GM18868 (cell line): ENCODE results near the gene DNAJC7.
"Not testable (repeated sequence)": the region's sequence is repeated elsewhere in the genome, so short reads cannot be mapped to it uniquely, and the experiment has no call there.

ENCODE experiments used
- ATAC-seq: cut with Tn5 transposase; IDR thresholded peaks from one replicate; pipeline ENCODE4 v1.9.1; 2021; ENCODE audit warnings: mild to moderate bottlenecking, moderate library complexity; ENCODE audit not compliant: unreplicated experiment

DNAJC7 gene

DNA sequence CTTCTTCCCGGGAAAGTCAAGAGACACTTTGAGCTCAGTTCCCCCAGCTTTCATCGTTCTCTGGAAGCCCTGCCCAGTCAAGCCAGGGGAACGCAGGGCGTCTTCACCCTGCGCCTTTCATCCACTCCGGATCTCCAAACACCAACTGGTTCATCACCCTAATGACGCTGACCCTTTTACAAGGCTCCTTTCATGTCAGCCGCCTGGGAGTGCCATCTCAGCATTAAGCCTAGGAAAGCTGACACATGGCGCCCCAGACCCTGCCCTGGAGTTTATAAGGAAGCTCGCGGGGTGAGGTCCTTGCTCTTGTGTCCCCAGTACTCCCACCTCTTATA, 594 bp upstream of the DNAJC7 start:
- peak; percentile 5 for ATAC-seq

DNA sequence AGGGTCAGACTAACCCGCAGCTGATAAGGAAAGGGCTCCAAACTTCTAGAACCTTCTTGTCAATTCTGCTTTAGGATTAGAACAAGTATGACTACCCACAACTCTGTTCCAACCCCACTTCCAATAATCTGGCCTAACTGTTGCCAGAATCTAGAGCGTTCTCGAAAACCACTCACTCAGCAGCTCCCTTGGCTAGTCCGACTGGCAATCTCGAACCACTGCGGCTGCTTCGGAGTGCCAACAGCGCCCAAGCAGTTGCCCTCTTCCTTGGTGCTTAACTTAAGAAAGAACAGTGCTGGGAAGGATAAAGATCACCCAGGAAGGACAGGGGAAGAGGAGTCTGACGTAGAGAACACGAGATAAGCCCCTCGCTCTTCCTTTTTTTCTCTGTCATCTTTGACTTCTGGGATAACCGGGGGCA, 818 bp downstream of the DNAJC7 start:
- no peak for ATAC-seq

DNA sequence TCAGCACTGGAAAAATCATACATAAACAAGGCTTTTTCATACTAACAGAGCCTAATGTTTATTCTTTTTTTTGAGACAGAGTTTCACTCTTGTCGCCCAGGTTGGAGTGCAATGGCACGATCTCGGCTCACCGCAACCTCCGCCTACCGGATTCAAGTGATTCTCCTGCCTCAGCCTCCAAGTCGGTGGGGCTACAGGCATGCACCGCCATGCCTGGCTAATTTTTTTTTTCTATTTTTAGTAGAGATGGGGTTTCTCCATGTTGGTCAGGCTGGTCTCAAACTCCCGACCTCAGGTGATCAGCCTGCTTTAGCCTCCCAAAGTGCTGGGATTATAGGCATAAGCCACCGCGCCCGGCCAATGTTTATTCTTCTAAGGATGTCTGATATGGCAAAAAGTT, 3.5 kb downstream of the DNAJC7 start:
- ATAC-seq: not testable (repeated sequence)

DNA sequence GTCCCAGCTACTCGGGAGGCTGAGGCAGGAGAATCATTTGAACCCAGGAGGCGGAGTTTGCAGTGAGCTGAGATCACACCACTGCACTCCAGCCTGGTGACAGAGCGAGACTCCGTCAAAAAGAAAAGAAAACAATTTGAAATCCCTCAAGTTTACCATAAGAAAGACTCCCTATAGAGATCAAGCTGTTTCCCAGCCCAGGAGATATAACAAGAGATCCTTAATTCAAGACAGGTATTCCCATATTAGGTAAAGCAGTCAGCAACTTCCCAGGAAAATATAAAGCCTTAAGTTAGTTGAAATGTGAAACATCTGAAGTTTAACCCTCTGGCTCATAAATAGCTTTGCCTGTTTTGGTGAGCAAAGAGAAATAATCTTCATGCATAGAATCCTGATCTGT, 4.9 kb downstream of the DNAJC7 start:
- ATAC-seq: not testable (repeated sequence)

DNA sequence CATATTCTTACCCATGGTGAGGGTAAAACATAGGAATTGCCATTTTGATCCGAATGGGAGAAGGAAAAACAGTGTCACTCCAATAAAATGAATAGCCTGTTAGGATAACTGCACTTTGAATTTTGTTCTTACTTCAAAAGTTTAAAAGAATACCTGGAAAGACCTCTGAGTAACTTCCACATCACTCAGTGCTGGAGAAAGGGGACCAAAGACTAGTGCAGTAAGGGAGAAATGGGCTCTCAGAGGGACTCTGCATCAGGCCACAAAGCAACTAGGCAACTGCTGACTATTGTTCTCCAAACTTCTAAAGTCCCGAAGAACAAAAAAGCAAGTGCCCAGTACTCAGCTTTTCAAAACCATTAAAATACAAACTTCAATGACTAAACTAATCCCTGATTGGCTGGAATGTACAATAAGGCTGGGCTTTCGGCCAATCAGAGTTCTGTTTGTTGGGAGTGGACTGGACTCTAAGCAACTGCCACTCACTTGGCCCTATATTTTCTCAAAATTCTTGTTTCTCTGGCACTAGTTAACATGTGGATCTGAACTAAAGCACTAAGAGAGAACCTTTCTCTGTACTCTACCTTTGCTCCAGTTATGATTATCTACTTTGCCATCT, 6.2 kb downstream of the DNAJC7 start:
- ATAC-seq: no peak

DNA sequence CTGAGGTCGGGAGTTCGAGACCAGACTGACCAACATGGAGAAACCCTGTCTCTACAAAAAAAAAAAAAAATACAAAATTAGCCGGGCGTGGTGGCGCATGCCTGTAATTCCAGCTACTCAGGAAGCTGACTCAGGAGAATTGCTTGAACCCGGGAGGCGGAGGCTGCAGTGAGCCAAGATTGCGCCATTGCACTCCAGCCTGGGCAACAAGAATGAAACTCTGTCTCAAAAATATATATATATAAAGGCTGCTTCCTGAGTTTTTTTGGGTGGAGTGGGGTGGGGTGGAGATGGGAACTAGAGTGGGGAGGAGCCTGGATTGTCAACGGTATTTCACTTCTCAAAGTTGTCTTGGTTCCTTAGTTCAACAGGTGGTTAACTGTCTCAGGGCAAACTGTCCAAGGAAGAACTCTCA, 7.0 kb downstream of the DNAJC7 start:
- not testable (repeated sequence) for ATAC-seq

DNA sequence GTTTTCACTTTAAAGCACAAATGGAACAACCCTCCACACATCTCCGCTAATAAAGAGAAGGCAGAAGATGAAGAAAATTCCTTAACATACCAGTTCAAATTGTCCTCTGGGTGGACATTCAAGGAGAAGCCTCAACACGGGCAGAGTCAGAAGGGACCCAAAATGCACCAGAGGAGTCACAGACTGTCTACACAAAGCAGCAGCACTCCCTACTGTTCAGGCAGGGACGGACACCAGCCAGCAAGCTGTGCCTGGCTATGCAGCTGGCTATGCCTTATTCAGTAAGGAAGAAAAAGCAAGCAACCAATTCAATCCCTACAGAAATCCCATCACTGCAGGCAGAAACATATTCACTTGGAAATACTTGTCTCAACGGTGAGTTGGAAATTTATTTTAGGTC, 8.1 kb downstream of the DNAJC7 start:
- no peak for ATAC-seq

DNA sequence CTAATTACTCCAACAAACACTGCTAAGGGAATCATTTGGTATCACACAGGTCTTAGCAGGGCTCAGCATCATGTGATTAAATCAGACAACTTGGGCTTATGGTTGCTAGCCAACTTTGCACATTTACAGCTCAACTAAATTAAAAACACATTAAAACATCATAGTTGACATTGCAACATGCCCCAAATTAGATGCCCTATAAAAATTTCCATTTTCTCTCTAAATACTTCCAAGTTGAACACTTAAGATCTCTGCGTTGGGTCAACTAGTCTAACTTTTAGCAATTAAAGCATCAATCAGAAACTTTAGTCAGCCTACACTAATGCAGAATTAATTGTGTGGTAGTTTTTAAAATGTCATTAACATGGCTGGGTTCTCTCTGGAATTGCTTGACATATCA, 12.1 kb downstream of the DNAJC7 start:
- ATAC-seq: no peak

DNA sequence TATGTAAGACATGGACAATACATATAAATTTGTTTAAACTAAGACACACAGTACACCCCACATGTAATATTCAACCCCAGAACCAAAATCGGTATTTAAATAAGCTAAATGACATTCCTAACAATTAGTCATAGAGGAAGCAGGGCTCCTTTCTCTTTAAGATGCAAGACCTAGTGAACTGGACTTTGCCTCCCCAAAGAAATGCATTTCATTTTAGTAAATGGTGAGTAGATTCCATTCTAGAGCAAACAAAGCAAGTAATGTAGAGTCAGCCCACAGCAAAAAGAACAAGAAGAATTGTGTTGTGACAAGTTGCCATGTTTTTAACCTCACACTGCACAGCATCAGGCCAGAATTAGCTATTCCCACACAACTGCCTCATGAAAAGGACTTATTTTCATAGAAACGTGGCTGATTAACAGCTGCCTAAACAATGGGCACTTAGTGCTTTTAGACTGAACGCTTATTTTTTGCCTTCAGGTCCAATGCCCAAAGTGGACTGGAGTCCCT, 14.4 kb downstream of the DNAJC7 start:
- ATAC-seq: no peak

DNA sequence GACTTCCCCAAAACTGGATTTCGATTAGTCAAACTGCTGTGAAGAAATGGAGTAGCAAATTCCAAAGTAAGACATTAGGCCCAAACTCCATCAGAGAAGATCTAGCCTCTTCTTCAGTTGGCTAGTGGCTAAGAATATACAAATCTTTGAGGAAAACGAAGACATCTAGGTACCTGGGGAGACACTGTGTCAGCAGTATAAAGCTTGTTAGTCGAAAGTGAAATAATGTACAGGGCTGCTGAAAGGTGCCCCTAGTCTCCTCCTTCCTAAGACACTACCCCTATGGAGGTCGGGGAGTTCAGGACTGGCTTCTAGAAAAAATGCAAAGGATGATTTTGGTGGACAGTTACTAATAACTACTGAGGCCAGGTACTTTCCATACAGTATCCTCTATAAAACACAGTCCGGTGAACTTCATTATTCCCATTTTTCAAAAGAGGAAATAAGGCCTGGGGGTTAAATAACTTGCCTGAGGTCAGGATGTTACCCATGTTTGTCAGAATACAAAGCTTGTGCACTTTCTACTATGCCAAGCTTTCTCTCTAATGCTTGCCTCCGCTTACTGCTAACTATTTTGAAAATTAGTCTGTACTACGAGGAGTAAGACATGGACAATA, 15.0 kb downstream of the DNAJC7 start:
- ATAC-seq: no peak

DNA sequence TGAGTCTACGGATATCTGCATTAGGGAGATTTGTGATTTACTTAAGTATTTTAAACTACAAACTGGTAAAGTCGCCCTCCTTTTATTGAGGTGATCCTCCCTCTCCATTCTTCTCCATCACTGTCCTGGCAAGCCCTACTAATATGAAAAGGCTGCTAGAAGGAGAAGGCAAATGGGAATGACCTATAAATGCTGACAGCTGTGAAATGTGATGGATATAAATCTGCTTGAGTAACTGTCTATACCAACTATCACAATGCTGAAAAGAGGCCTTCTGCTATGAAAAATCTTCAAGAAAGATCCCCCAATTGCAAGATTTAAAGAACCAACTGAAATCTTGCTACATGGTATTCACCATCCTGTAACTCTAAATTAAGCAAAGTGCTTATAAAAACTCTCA, 15.5 kb downstream of the DNAJC7 start:
- ATAC-seq: no peak

DNA sequence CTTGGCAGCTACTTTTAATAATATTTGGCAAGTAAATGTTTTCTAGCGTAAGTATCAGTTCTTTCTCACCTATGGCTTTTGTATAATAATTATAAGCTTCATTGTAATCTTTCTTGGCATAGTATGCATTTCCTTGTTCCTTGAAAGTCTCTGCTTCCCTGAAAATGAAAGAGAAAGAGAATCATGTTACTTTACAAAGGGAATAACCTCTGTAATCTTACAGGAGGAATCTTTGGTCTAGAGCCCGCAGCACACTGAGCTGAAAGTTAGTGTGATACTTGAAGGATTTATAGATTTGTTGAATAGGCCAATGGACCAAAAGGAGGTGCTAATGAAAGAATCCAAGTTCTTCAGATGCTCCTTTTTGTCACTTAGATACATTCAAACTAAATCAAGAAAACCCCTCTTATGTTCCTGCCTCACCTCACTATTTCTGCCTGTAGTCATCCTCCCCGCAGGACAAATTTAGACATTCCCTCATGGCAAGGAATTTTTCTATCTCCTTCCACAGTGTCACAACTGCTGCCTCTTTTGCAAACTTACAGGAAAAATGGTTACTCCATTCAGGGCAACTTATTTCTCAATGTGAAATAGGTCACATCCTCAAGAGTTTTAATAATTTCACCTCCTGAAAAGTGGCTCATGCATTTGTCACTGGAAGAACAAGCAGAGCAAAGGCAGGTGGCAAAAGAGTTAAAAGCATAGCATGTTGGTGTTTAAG, 16.7 kb downstream of the DNAJC7 start:
- ATAC-seq: no peak

DNA sequence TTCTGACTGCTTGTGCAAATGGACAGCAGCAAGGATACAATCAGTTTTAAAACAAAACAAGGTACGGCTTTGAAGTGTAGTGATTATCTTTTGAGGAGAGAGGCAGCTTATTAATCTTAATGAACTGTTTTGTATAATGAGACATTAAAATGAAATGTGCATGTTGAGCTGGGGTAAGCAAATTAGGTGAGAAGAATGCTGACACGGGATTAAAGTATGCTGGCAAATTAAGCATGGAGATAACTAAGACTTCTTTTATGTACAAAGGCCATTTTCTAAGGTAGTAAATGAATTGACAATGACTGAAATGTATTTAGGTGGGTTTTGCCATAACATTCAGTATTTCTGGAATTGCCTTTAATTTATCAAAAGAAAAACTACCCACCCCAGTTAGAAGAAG, 18.7 kb downstream of the DNAJC7 start:
- ATAC-seq: no peak

DNA sequence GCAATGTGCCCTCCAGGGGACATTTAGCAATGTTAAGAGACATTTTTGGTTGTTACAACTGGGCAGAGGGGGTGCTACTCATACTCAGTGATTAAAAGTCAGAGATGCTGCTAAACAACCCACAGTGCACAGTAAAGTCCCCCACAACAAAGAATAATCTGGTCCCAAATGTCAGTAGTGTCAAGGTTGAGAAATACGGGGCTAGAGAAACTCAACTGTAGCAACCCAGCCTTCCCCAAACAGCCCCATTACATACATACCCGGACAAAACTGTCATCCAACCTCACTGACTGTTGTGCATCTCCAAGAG, 20.4 kb downstream of the DNAJC7 start:
- no peak for ATAC-seq

DNA sequence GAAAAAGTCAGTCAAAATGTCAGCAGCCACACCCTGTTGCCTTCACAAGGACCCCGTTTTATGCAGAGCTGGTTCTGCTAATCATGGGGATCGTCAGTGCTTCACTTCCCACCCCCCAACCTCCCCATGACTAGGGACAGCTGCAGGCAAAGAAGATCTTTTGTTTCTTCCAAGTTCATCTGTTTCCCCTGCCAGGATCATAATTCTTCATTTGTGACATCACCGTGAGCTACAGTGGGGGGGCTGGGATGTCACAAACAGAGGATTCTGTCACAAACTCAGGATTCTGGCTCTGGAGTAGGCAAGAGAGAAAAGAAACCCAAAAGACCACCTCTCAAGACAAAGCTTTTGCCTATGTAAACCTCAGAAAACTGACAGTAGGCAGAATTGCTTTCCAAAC, 24.7 kb downstream of the DNAJC7 start:
- no peak for ATAC-seq

DNA sequence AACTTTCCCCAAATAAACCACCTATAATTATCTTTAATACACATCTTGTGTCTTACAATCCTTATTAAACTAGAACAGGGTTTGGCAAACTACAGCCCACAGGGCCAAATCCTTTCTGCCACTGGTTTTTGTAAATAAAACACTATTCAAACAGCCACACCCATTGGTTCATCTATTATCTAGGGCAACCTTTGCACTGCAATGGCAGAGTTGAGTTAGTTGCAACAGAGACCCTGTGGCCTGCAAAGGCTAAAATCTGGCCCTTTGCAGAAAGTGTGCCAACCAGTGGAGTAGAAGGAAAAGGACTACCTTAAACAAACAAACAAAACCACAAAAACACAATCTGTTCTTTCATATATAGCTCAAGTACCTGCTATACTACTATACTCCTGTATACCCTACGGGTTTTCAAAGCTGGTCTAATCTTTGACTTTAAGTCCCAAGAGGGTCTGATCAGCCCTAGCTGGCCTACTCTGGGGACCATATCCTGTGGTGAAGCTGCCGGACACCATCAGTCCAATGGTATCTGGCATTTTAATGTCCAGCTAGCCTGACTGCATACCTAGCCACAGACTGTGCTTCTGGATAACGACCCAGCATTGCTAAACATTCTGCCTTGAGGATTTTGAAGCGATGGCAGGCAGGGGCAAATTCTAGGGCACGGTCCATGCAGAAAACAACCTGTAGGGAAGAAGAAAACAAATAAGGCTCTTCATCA, 27.4 kb downstream of the DNAJC7 start:
- ATAC-seq: no peak

DNA sequence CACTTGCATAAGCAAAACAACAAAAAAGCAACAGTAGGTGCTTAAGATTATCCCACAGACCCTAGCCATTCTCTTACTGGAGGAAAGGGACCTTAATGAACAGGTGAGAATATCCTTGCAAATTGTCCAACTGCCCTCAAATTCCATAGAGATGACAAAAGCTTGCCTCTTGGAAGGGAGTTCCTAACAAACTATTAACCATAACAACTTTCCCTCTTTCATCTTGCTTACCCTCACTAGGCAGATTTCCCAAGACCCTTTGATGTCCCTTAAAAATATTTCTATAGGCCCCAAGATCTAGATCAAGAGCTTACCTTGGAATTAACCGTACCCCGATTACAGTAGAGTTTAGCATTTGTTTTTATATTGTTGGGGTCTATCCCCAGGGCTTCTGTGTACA, 28.8 kb downstream of the DNAJC7 start:
- ATAC-seq: no peak

DNA sequence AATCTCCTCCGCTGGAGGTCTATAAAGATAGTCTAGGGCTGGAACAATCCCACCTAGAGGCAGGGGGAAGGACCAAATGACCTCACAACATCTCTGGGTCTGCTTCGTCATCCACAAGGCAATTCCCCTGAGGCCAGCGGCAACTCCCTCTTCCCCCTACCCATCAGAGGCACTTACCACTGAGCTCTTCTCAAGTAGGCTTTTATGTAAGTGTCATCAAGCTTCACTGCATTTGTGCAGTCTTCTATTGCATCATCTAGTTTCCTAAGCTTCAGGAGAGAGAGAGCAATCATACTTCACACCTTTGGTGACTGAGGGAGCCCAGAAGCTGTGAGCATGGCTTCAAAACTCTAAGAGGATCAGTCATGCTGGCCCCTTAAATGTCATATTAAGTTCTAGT, 29.6 kb downstream of the DNAJC7 start:
- no peak for ATAC-seq

DNA sequence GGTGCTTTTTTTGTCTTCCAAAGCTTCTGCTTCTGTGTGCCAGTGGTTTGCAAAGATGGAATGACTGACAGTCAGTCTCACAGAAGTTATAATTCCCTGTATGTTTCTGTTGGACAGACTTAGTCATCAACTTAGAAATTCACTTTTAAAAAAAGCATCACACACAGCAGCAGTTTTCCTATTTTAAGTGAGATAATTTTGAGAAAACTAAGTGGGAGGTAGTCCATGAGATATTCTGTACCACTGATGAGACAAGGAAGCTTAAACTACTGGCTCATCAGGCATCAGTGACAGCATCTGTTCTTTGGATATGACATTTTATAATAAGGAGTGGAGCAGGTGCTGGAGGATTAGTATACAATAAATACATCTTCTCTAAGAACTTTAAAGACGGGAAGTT, 30.6 kb downstream of the DNAJC7 start:
- no peak for ATAC-seq

DNA sequence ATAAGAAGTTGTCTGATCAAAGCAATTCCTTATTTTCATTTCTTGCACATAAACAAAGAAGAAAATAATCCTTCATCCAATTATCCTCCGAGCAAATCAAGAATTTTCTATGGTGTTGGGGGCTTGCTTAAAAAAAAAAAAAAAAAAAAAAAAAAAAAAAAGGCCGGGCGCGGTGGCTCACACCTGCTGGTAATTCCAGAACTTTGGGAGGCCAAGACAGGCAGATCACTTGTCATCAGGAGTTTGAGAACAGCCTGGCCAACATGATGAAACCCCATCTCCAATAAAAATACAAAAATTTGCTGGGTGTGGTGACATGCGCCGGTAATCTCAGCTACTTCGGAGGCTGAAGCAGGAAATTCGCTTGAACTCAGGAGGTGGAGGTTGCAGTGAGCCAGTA, 31.3 kb downstream of the DNAJC7 start:
- no peak for ATAC-seq

DNA sequence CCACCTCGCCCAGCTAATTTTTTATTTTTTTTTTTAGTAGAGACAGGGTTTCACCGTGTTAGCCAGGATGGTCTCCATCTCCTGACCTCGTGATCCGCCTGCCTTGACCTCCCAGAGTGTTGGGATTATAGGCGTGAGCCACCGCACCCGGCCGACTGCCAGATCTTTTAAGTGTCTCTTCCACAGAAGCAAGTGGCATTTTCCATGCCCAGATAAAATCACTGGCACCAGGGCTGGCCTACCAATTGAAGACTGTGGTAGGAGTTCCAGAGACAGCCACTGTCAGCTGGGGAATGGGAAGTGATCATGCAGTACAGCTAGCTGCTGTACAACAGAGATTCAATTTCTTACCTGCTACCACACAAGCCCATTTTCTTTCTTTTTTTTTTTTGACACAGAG, 32.8 kb downstream of the DNAJC7 start:
- no peak for ATAC-seq
